PC-3 (cell line): ENCODE data around the gene ECPAS. TPM values are rescaled to one million over a fixed set of nuclear protein-coding genes. Genes with fewer than 3 reads are reported as not detected.

Experiments
- ATAC-seq: fragments of 200-7000 bp; cut with Tn5 transposase; 2 replicates; pipeline ENCODE4 v1.9.1; 2020; ENCODE audit warnings: mild to moderate bottlenecking, moderate library complexity
- BruUV-seq: library from RNA; stranded (reverse); fragments of 400-500 nt; replicated peaks from 2 replicates; lab custom pipeline; 2021; lab: Mats Ljungman, UMichigan
- CTCF ChIA-PET: fragments of 300-600 bp; sonication (Branson Sonifier 250); formaldehyde crosslinking; loops from one replicate; lab custom pipeline; 2022; ENCODE audit warnings: antibody characterized with exemption; lab: Charles Lee
- POLR2A ChIA-PET: fragments of 300-600 bp; sonication (Branson Sonifier 250); formaldehyde crosslinking; loops from one replicate; lab custom pipeline; 2022; ENCODE audit warnings: antibody characterized with exemption; ENCODE audit not compliant: unreplicated experiment; lab: Charles Lee
- DNase-seq: peaks from one replicate; pipeline ENCODE4 v3.0.0-alpha.2; 2015
- H2AFZ ChIP-seq: fragments of 300-600 bp; sonication (generic); 2 replicates; pipeline ENCODE4 v1.6.0; 2016; ENCODE audit warnings: antibody characterized with exemption, low read length
- H3F3A ChIP-seq: fragments of 300-600 bp; sonication (generic); one replicate; pipeline ENCODE4 v1.6.0; 2017; ENCODE audit warnings: antibody characterized with exemption, low read length, control low read depth, mild to moderate bottlenecking; ENCODE audit not compliant: unreplicated experiment
- H3K27ac ChIP-seq: fragments of 300-600 bp; sonication (generic); 2 replicates; pipeline ENCODE4 v1.5.1; 2016; ENCODE audit warnings: mild to moderate bottlenecking, low read length
- H3K27me3 ChIP-seq: fragments of 300-600 bp; sonication (generic); 2 replicates; pipeline ENCODE4 v1.6.1; 2016; ENCODE audit warnings: low read length, mixed read lengths
- H3K36me3 ChIP-seq: fragments of 300-600 bp; sonication (generic); 2 replicates; pipeline ENCODE4 v1.6.1; 2016; ENCODE audit warnings: low read depth, mixed run types, low read length, mixed read lengths
- H3K4me1 ChIP-seq: fragments of 300-600 bp; sonication (generic); 2 replicates; pipeline ENCODE4 v1.5.1; 2016; ENCODE audit warnings: low read length; ENCODE audit not compliant: insufficient read depth
- H3K4me2 ChIP-seq: fragments of 300-600 bp; sonication (generic); 2 replicates; pipeline ENCODE4 v1.6.0; 2016; ENCODE audit warnings: low read length
- H3K4me3 ChIP-seq: fragments of 300-600 bp; sonication (generic); 2 replicates; pipeline ENCODE4 v1.5.1; 2016; ENCODE audit warnings: mild to moderate bottlenecking, low read length, mixed read lengths
- H3K79me2 ChIP-seq: fragments of 300-600 bp; sonication (generic); 2 replicates; pipeline ENCODE4 v1.6.1; 2017; ENCODE audit warnings: low read length, mixed read lengths
- H3K9ac ChIP-seq: fragments of 300-600 bp; sonication (generic); 2 replicates; pipeline ENCODE4 v1.6.0; 2016; ENCODE audit warnings: mild to moderate bottlenecking, low read length
- H3K9me2 ChIP-seq: fragments of 300-600 bp; sonication (generic); replicated peaks from 2 replicates; pipeline ENCODE4 v1.6.1; 2016; ENCODE audit warnings: mixed run types, low read length, mixed read lengths
- H3K9me3 ChIP-seq: fragments of 300-600 bp; sonication (generic); 2 replicates; pipeline ENCODE4 v1.6.1; 2016; ENCODE audit warnings: low read length, mixed read lengths
- H4K20me1 ChIP-seq: fragments of 300-600 bp; sonication (generic); 2 replicates; pipeline ENCODE4 v1.6.1; 2016; ENCODE audit warnings: low read length, mixed read lengths
- CTCF ChIP-seq: fragments of 300-600 bp; sonication (generic); conservative IDR thresholded peaks from 2 replicates; pipeline ENCODE4 v1.5.1; 2017; ENCODE audit warnings: antibody characterized with exemption, low read depth, mild to moderate bottlenecking, low read length
- EZH2 ChIP-seq: fragments of 300-600 bp; sonication (generic); IDR thresholded peaks from one replicate; pipeline ENCODE4 v1.6.1; 2017; ENCODE audit warnings: antibody characterized with exemption, mild to moderate bottlenecking, low read length; ENCODE audit not compliant: unreplicated experiment
- EZH2phosphoT487 ChIP-seq: fragments of 300-600 bp; sonication (generic); IDR thresholded peaks from 2 replicates; pipeline ENCODE4 v1.6.1; 2018; ENCODE audit warnings: mild to moderate bottlenecking, antibody characterized with exemption, low read length, borderline replicate concordance
- intact Hi-C: fragments of 100-400 bp; cut with micrococcal nuclease; formaldehyde crosslinking; loops from 2 replicates; pipeline ENCODE4 v1.9.0; 2023
- total RNA-seq: library from RNA; depleted of rRNA; stranded (reverse); fragments of >200 nt; gene quantifications from 2 replicates; pipeline ENCODE4 v1.2.3, GENCODE V29; 2014; rRNA removed

ECPAS gene
- total RNA-seq, 1 experiment from 2014 or later, result 69.0 TPM

GRCh38 chr9:111320631-111321030 lies 163.6 kb downstream of the ECPAS start:
- no peak for DNase-seq
- POLR2A ChIA-PET, result no interaction called here
- Histone ChIP-seq H3K4me1 (no peaks in the 10 kb centered on the region), H3F3A (no peaks in the 10 kb centered on the region), H3K9ac (no peak overlapping the region), H3K9me2 (no peaks in the 10 kb centered on the region), H3K4me2 (no peak overlapping the region), H3K27me3 (no peaks in the 10 kb centered on the region), H3K4me3 (no peak overlapping the region), H2AFZ (no peak overlapping the region), H3K27ac (no peak overlapping the region), H3K9me3 (no peaks in the 10 kb centered on the region), H4K20me1 (no peaks in the 10 kb centered on the region), H3K79me2 (no peaks in the 10 kb centered on the region), H3K36me3 (no peaks in the 10 kb centered on the region)
- BruUV-seq, result no TSS peak
- no peak for ATAC-seq
- TF ChIP-seq EZH2 (no peak), CTCF (no peak), EZH2phosphoT487 (no peak)
- intact Hi-C loops, result no loop called here
- CTCF ChIA-PET, result no interaction called here

DNA sequence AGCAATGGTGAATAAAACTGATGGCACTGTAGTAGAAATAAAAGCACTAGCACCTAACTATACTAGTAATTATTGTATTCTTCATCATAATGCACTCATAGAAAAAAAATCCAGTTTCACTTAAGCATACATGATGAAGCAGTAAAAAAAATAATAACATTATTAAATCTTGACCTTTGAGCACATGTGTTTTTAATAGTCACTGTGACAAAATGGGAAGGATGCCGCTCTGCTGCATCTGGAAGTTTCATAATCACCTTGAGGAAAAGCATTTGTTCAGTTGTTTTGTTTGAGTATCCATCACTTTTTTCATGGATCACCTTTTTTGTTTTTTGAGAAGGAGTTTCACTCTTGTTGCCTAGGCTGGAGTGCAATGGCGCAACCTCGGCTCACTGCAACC lies 167.4 kb downstream of the ECPAS start:
- Histone ChIP-seq H3K9me3 (no peaks in the 10 kb centered on the region), H3K27ac (no peak overlapping the region), H3K36me3 (no peaks in the 10 kb centered on the region), H3K4me3 (no peak overlapping the region), H4K20me1 (no peaks in the 10 kb centered on the region), H3K9ac (no peak overlapping the region), H3F3A (no peaks in the 10 kb centered on the region), H3K9me2 (no peaks in the 10 kb centered on the region), H3K79me2 (no peaks in the 10 kb centered on the region), H3K27me3 (no peaks in the 10 kb centered on the region), H3K4me2 (no peak overlapping the region), H3K4me1 (no peaks in the 10 kb centered on the region), H2AFZ (no peak overlapping the region)
- TF ChIP-seq EZH2phosphoT487 (no peak), EZH2 (no peak), CTCF (no peak)
- ChIA-PET CTCF (no interaction called here), POLR2A (no interaction called here)
- BruUV-seq, result no TSS peak
- intact Hi-C loops, result no loop called here
- ATAC-seq (no peak), DNase-seq (no peak)

Other genes with a start within 250 kb of the ECPAS start
- gene OR2K2, start 154.2 kb downstream of the ECPAS start, total RNA-seq, result 0.26 TPM in 1 of 2 replicates, not detected in the other
- 3.0 and 3.9 TPM in 2 replicates for gene ZNF483, start 40.8 kb upstream of the ECPAS start, total RNA-seq
- 42.5 and 43.1 TPM in 2 replicates for gene PTGR1, start 115.3 kb upstream of the ECPAS start, total RNA-seq
- gene DNAJC25, start 147.0 kb upstream of the ECPAS start, total RNA-seq, result 5.1 and 5.9 TPM in 2 replicates
- 27.1 and 50.7 TPM in 2 replicates for gene GNG10, start 177.2 kb upstream of the ECPAS start, total RNA-seq